Right renal pelvis (tissue), 4 donors: Measurements from ENCODE around the gene OSTN. TPM values are rescaled to one million over a fixed set of nuclear protein-coding genes. Genes with fewer than 3 reads are reported as not detected.
"Not testable (repeated sequence)": the region's sequence is repeated elsewhere in the genome, so short reads cannot be mapped to it uniquely, and the experiment has no call there.

Source experiments
- DNase-seq, 4 donors: peaks; one replicate each; pipeline ENCODE4 v3.0.0-alpha.2; 2013; ENCODE audit warnings: low read depth in 4 of 4, low spot score in 3 of 4, missing footprints in 1 of 4
- polyA plus RNA-seq, 4 donors: library from polyadenylated mRNA; unstranded; fragments of 120-200 nt; gene quantifications; one replicate each; pipeline ENCODE4 v1.2.1, GENCODE V29; 2013; ENCODE audit not compliant: insufficient read length in 4 of 4

OSTN gene, protein sequence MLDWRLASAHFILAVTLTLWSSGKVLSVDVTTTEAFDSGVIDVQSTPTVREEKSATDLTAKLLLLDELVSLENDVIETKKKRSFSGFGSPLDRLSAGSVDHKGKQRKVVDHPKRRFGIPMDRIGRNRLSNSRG
- polyA plus RNA-seq: 10 to 100 TPM in 2 of 4 donors, 1 to 10 TPM in 2; 8.7 to 19.2 (median 11.4) TPM

DNA sequence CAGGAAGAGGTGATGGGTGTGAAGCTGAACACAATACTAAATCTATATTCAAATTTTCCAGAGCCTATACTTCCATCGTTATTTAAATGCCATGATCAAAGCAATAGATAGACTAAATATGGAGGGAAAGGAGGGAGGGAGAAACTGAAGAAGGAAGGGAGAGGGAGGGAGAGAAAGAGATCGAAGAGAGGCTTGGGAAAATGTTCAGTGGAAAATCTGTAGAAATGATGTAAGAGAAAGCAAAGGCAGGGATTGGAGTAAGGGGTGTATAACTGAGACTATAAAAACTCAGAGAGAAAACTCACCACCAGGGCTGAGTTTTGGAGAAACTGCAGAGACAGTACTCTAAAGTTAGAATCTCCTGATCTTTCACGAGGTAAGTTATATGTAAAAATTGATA lies at the start of gene OSTN:
TSS of gene OSTN (plus strand) at position 310 of the 400 bp plus-strand sequence. CDS start 13,292 bp downstream, outside the sequence.
- no peak for DNase-seq

DNA sequence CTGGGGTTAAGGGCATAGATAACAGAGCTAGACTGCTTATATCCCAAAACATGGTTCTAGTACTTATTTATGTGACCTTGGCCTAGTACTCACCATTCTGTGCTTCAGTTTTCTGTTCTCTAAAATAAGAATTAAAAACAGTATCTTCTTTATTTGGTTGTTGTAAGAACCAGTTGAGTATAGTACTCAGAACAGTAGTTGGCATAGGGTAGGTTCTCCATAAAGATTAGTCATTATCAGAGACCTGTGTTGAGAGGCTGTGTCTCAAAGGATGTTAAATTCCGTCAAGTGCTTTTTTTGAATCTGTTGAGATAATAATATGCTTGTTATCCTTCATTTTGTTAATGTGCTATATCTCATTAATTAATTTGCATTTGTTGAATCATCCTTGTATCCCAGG lies 47.4 kb upstream of the OSTN start:
- DNase-seq: no peak

DNA sequence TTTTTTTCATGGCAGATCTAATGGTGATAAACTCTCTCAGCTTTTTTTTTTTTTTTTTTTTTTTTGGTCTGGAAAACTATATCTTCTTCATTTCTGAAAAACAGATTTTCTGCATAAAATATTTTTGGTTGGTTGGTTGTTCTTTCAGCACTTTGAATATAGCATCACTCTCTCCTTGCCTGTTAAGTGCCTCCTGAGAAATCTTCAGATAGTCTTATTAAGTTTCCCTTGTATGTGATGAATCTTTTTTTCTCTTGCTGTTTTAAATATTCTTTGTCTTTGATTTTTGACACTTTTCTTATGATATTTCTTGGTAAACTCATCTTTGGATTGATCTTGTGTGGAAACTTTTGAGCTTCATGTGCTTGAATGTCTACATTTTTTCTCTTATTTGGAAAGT lies 44.2 kb upstream of the OSTN start:
- DNase-seq: no peak

DNA sequence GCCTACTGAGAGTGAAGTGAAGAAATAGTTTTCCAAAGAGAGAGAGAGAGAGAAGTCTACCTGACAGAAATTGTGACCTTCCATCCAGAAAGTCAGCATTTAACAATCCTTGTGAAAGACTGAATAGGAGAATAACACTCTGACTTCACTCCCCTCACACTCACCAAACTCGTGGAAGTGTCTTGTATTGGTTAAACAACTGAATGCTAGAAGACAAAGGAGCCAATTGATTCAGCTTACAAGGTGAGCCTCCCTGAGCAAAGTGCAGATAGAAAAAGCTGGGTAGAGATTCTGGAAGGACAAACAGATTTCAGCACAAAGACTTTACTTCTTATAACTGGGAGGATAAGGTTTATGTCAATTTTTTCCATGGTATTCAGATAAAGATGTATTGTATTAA lies 40.8 kb upstream of the OSTN start:
- no peak for DNase-seq

DNA sequence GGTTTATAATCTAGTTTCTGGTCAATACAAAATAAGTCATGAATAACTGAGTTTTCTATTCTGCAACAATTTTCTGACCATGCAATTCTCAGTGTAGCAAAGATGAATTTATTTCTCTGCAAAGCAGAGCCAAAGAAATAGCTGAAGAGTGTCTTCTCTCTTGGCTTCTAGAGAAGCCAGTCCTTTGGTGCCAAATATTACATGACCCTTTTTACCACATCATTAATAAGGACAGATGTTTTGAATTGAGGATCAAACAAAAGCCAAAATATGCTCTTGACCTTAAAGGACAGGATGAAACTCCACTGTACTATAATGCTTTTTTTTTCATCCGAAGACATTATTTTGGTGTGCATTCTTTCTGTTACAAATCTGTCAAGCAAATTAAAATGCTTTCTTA lies 40.2 kb upstream of the OSTN start:
- DNase-seq: no peak

DNA sequence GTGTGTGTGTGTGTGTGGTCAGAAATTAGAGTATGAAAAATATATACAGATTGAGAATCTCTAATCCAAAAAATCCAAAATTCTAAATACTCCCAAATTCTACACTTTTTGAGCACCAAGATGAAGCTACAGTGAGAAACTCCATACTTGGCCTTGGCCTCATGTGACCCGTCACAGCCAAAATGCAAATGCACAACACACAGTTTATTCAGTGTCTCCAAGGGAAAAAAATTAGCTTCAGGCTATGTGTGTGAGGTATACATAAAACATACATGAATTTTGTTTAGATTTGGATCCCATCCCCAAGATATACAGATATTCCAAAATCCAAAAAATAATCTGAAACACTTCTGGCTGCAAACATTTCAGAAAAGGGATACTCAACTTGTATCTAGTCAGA lies 33.2 kb upstream of the OSTN start:
- DNase-seq: no peak

DNA sequence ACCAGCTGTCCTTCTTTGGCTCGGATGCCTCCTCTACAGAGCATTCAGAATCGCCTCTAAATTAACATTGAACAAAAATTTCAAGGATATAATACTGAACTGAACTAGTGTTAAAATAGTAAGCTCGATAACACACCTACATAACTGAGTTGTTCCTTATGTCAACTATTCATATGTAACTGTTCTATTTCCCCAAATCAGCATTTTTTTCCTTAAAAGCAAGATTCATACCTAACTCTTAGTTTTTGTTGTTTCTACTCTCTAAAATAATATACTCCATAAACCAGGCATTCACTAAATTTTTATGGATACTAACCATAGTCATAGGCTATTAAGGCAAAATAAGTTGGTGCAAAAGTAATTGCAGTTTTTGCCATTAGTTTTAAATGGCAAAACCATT lies 32.7 kb upstream of the OSTN start:
- DNase-seq: no peak

DNA sequence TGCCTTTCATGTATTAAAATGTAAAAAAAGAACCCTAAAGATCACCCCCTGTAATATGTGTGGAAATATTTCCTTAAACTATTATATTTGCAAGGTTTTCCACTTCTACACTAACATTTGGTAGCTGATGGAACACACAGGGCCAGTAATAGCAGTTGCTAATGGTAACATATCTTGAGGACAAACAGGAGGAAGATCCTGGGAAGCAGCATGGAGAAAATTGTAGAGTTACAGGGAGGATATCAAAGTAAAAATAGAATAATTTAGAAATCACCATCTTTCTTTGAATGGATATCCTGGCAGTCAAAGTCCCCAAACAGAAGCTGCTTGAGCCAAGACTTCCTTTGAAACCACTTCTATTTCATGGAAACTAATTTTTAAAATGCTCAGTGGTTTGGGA lies 29.5 kb upstream of the OSTN start:
- DNase-seq: no peak

DNA sequence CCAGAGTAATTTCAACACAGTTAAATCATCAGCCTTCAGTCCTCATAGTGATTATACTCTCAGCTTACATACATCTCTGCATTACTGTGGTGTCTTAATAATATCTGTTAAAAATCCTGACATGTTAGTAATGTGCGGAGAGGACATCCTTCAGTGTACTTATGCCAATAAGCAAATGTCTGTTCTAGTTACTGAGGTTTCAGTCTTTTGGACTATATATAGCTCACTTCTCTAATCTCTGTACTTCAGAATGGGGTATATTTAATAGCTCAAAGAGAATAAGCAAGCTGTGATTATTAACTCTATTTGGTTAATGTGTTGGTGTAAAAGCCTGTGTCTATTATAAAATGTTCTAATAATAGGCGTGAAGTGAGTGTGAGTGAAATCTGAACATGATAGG lies 28.9 kb upstream of the OSTN start:
- DNase-seq: no peak

DNA sequence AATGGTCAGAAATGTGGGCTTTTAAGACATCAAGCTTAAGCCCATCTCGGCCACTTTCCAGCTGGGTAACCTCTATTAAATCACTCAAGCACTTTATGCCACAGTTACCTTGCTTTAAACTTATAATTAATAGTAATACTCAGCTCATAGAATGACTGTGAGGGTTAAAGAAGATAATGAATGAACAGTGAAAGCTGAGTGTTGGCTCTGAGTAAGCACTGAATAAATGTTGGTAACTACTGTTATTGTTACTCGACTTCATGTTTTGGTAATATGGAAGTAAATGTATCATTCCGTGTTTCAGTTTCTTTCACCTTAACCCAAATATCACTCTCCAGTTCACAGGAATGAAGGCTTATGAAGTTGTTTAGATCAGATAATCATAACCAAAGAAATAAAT lies 23.9 kb upstream of the OSTN start:
- DNase-seq: no peak

DNA sequence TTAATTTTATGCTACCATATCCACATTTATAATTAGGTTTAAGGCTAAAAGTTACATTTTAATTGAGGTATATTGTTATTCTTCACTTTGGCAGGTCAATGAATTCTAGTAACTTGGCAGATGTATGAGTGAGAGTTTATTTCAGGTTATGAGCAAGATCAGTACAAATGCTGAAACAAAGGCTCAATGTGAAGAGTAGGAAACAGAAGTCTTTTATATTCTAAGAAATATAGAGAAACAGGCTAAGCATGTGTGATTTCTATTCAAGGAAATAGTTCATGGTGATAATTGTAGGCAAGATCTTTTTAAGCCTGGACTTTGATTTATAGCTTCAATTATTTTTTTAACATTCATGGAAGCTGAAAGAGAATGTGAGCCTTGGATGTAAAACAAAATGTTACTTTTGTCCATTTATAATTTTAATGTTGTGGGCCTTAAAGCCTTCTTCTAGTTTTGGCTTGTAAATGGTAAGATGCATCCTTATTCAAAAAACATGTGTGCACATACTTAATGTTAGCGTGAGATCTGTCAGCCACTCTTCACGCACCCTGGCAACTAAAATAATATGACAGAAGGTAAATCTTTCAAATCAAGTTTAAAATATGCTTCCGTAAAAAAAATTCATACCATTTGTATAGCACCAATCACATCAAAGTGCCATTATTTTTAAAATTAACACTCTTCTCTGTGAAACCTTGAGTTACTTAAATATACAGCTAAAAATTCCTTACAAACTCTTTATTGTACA lies 22.8 kb upstream of the OSTN start:
- DNase-seq: no peak

DNA sequence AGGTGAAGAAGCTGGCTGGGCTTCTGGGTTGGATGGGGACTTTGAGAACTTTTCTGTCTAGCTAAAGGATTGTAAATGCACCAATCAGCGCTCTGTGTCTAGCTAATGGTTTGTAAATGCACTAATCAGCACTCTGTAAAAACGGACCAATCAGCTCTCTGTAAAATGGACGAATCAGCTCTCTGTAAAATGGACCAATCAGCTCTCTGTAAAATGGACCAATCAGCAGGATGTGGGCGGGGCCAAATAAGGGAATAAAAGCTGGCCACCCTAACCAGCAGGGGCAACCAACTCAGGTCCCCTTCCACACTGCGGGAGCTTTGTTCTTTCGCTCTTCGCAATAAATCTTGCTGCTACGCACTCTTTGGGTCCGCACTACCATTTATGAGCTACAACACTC lies 13.7 kb upstream of the OSTN start:
- DNase-seq: not testable (repeated sequence)

DNA sequence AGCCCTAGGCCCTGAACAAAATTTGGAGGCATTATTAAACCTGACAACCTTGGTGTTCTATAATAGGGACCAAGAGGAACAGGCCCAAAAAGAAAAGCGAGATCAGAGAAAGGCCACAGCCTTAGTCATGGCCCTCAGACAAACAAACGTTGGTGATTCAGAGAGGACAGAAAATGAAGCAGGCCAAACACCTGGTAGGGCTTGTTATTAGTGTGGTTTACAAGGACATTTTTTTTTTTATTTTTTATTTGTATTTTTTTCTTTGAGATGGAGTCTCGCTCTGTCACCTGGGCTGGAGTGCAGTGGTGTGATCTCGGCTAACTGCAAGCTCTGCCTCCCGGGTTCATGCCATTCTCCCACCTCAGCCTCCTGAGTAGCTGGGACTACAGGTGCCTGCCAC lies 10.8 kb upstream of the OSTN start:
- DNase-seq: not testable (repeated sequence)

DNA sequence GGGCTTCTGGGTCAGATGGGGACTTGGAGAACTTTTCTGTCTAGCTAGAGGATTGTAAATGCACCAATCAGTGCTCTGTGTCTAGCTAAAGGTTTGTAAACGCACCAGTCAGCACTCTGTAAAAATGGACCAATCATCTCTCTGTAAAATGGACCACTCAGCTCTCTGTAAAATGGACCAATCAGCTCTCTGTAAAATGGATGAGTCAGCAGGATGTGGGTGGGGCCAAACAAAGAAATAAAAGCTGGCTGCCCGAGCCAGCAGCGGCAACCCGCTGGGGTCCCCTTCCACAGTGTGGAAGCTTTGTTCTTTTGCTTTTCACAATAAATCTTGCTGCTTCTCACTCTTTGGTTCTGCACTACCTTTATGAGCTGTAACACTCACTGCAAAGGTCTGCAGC lies 6.8 kb upstream of the OSTN start:
- not testable (repeated sequence) for DNase-seq

DNA sequence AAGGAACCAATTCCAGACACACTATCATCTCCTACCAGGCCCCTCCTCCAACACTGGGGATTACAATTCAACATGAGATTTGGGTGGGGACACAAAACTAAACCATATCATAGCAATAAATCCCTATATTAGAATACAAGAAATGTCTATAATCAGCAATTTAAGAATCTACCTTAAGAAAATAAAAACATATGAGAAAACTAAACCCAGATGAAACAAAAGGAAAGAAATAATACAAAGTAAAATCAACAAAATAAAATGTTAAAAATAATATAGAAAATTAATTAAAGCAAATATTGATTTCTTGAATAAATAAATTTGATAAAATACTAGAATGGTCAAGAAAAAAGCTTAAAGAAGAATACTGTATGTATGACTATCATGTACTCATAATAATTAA lies 6.1 kb upstream of the OSTN start:
- no peak for DNase-seq

DNA sequence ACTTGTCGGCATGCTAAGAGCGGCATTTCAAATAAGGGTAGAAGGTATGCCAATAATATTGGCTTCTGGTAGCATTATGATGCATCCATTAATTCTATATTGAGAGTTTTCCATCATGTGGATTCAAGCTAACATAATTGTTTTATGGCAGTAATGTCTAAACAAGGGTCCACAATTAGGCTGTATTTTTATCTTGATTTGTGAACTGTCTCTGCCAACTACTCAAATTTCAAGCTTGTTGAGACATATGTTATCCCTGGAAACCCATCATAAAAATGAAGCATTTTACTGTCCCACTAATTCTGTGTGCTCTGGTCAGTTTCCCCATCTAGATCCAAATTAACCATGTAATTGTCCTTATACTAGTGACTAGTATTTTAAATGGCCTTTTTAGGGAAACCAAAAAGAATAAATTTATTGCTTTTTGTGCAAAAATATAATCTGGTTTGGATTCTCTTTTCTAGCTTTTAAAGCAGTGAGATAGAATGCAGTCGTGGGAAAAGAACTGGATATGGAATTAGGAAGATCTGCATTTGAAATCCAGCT lies 1.2 kb upstream of the OSTN start:
- no peak for DNase-seq

DNA sequence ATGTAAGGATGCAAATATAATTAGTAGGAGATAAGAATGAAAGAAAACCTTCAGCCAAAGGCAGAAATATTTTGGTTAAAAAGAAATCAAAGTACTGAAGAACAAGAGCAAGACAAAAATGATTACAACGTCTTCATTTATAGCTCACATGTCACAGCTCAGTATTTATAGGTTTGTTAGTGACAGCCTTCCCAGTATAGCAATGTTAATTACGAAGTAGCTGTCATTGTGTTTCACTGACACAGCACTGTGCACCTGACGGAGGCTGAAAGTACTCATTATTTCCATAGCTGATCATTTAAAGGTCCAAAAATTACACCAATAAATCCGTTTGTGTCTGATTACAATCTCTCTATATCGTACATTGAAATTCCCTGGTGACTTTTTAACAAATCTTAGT lies 561 bp upstream of the OSTN start:
- no peak for DNase-seq

DNA sequence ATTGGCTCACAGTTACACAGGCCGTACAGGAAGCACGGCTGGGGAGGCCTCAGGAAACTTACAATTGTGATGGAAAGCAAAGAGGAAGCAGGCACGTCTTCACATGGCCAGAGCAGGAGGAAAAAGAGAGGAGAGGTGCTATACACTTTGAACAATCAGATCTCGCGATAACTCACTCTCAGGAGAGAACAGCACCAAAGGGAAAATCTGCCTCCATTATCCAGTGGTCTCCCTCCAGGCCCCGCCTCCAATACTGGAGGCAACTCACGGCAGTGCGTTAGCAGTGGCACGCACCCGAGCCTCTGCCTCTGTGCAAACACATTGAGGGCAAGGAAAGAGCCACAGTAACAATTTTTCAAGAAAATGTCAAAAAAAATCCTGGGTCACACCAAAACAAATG lies 11.0 kb downstream of the OSTN start:
- DNase-seq: no peak

DNA sequence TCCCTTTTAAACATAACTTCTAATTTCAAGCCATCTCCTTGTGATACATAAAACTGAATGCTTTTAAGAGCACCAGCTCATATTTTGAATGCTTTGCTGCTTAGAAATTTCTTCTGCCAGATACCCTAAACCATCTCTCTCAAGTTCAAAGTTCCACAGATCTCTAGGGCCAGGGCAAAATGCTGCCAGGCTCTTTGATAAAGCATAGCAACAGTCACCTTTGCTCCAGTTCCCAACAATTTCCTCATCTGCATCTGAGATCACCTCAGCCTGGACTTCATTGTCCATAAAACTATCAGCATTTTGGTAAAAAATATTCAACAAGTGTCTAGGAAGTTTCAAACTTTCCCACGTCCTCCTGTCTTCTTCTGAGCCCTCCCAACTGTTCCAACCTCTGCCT lies 17.5 kb downstream of the OSTN start:
- DNase-seq: no peak

DNA sequence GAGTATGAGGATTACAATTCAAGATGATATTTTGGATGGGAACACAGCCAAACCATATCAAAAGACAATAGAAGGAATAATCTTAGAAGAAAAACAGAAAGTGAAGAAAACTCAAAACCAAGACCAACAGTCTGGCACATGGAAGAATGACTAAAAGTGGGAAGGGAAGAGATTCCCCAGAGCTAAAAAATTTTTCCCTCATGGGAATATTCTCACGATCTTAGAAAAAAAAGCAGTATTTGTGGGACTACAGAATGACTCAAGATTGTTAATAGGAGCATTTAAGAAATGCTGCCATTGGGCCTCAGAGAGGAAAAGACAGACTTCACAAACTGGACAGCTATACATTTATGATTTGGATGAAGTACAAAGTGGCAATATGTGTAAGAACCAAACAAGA lies 18.3 kb downstream of the OSTN start:
- no peak for DNase-seq

DNA sequence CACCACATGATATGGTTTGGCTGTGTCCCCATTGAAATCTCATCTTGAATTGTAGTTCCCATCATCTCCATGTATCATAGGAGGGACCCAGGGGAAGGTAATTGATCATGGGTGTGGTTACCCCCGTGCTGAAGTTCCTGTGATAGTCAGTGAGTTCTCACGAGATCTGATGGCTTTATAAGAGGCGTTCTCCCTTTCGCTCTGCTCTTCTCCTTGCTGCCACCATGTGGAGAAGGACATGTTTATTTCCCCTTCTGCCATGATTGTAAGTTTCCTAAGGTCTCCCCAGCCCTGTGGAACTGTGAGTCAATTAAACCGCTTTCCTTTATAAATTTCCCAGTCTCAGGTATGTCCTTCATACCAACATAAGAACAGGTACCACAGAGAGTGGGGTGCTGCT lies 21.9 kb downstream of the OSTN start:
- no peak for DNase-seq

DNA sequence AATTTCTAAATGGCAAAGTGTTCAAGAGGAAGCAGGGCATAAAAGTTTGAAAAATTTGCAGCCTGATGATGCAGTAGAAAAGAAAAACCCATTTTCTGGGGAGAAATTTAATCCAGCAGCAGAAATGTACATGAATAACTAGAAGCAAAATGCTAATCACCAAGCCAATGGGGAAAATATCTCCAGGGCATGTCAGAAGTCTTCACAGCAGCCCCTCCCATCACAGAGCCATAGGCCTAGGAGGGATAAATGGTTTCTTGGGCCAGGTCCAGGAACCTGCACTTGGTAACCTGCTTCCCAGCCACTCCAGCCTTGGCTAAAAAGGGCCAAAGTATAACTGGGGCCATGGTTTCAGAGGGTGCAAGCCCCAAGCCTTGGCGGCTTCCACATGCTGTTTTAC lies 22.6 kb downstream of the OSTN start:
- DNase-seq: no peak
